HCT116 (cell line): ENCODE measurements around the gene P4HTM.

Experiments
- POLR2A ChIP-seq: IDR thresholded peaks from 2 replicates; pipeline ENCODE4 v1.7.0; 2011; ENCODE audit warnings: borderline replicate concordance; ENCODE audit not compliant: insufficient read depth, insufficient read length; ENCODE audit errors: extremely low read depth
- POLR2AphosphoS5 ChIP-seq: IDR thresholded peaks from 2 replicates; pipeline ENCODE4 v1.6.1; 2011; ENCODE audit warnings: mild to moderate bottlenecking, low read depth, low read length, moderate library complexity

DNA sequence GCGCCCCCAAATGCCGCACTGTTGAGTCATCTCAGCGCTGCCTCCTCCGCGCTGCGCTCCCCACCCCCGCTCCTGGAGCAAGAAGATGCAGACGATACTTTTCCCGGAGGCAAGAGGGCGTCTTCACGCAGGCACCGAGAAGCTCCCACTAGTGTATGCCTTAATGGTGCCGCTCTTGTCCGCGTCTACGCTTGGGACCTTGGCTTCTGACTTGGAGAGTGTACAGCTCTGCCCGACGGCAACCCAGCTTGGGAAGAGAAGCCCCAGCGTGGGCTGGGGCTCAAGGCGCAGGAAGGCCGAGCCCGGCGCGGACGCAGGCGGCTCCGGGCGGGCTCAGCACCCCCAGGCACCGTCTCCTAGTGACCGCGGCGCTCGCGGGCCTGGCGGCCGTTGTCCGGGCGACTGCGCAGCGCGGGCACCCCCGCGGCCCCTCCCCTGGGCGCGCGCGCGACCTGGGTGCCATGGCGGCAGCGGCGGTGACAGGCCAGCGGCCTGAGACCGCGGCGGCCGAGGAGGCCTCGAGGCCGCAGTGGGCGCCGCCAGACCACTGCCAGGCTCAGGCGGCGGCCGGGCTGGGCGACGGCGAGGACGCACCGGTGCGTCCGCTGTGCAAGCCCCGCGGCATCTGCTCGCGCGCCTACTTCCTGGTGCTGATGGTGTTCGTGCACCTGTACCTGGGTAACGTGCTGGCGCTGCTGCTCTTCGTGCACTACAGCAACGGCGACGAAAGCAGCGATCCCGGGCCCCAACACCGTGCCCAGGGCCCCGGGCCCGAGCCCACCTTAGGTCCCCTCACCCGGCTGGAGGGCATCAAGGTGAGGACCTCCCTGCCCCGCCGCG lies at the start of gene P4HTM:
- peak; percentile 57 for TF ChIP-seq POLR2AphosphoS5
- peak; percentile 85 for TF ChIP-seq POLR2A
